GM21381 (cell line): ENCODE data around the gene ERBIN.
"Not testable (repeated sequence)": the region's sequence is repeated elsewhere in the genome, so short reads cannot be mapped to it uniquely, and the experiment has no call there.

Experiments used
- ATAC-seq: cut with Tn5 transposase; IDR thresholded peaks from one replicate; pipeline ENCODE4 v1.9.1; 2021; ENCODE audit warnings: mild to moderate bottlenecking, moderate library complexity; ENCODE audit not compliant: unreplicated experiment

The ERBIN gene

DNA sequence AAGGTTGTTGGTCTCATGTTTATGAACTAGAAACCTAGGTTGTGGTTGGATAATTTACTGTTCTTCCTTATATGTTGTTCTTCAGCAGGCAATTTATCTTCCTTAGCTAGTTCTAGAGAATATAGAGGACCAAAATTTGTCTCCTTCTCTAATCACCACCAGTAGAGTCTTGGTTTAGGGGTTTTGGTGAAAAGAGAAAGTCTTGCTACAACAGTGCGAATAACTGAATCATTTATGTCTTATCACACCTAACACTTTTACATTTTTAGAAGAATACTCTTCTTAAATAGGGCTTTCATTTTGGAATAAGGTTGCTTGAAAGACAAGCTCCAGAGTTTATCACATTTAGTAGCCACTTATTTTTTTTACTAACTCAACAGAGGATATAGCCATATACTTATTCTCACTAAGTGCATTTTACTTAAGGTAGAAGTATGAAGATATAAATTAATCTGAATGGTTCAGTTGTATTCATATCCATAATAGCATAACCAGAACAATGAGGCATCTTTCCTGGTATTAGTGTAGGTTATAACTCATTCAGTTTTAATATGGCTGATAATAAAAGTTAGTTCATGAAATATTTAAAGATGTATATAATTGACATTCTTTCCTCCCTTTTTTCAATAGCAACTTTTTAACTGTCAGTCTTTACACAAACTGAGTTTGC, 67.9 kb downstream of the ERBIN start:
- no peak for ATAC-seq

DNA sequence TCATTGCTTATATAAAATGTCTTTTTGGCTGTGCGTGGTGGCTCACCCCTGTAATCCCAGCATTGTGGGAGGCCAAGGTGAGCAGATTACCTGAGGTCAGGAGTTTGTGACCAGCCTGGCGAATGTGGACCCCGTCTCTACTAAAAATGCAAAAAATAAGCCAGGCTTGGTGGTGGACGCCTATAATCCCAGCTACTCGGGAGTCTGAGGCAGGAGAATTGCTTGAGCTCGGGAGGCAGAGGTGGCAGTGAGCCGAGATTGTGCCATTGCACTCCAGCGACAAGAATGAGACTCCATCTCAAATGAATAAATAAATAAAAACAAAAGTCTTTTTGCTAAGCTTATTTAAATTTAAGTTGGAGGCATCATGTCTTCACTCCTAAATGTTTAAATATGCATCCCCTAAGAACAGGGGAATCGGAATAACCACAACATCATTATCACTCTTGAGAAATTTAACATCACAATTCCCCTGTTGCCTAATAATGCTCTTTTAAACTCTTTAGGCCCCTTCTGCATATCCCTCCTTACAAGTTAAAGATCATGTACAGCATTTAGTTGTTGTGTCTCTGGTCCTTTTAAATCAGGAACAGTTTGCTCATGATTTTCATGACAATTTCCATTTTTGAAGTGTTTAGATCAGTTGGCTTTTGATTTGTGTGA, 72.8 kb downstream of the ERBIN start:
- ATAC-seq, result no peak

DNA sequence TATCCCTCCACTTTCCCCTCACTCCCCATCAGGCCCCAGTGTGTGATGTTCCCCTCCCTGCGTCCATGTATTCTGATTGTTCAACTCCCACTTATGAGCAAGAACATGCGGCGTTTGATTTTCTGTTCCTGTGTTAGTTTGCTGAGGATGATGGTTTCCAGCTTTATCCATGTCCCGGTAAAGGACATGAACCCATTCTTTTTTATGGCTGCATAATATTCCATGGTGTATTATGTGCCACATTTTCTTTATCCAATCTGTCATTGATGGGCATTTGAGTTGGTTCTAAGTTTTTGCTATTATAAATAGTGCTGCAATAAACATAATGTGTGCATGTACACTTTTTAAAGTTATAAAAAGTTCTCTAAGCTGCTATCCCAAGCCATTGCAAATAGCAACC, 75.6 kb downstream of the ERBIN start:
- ATAC-seq, result no peak

DNA sequence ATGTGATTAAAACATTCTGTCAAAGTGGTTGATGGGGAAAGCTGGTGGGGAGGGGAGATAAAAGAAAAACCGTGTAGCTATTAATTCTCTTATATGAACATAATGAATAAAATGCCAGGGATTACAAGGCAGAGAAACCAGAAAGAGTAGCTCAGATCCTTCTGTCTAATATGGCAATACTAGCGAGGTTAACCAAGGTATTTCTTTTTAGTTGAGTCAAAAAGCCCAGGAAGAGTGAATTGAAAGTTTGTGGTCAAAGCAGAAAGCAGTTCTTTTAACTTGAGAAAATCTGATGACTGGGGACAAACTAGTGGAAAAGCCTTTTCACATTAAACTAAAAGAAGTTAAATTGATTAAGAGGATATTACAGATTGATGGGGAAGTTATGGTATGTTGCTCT, 76.0 kb downstream of the ERBIN start:
- no peak for ATAC-seq

DNA sequence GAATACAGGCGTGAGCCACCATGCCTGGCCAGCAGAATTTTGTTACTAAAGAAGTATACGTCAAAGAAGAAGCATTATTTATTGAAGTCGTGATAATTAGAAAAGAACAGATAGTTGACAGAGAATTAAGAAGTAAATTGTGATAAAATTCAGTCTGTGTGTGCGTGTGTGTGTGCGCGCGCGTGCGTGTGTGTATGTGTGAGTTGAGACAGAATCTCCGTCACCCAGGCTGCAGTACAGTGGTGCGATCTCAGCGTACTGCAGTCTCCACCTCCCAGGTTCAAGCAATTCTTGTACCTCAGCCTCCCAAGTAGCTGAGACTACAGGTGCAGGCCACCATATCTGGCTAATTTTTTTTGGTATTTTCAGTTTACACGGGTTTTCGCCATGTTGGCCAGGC, 77.8 kb downstream of the ERBIN start:
- no peak for ATAC-seq

DNA sequence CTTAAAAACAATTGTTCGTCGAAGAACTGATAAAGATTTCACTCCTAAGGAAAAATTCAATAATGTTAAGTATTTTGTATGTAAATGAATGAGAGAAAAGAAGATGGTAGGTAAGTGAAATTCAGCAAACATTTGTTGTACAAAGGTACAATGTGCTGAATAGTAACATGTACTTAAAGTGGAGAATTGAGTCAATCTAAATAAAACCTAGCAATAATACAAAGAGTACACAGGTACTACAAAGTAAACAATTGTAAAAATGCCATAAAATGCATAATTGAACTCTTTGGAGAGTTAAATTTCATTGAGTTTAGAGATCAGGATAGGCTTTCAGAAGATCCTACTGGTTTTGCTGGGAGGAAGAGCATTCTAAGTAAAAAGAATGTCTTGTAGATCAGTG, 82.9 kb downstream of the ERBIN start:
- ATAC-seq, result no peak

DNA sequence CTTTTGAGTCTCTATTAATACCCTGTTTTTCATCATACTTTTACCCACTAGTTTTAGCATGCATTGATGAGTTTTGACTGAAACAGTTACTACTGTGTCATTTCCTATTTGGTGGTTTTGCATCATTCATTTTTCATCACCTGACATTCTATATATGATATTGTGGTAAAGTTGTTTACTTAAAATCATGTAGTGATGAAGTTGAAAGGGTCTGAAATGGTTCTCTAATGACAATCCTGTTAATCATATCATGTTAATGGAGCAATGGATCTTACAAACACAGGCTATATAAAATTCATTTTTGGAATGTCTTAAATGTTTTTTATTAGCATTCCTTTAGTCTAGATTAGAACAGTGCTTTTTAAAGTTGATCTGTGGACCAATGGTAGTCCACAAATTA, 84.1 kb downstream of the ERBIN start:
- ATAC-seq, result no peak

DNA sequence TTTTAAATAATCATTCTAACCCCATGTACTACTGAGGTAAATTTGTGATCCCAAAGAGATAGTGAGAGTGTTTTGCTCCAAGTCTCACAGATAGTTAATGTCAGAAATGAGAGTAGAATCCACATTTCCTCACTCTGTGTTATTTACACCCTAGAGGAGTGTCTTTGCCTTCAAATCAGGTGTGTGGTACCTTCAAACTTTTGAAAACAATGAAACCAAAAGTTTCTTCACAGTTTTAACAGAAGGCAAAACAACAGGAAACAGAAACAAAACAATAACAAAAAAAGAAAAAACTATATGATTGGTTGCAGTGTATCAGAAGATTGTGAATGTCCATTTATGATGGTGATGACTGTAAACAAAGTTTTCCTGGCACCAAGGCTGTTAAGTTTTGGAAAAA, 85.9 kb downstream of the ERBIN start:
- ATAC-seq, result peak; percentile 53

DNA sequence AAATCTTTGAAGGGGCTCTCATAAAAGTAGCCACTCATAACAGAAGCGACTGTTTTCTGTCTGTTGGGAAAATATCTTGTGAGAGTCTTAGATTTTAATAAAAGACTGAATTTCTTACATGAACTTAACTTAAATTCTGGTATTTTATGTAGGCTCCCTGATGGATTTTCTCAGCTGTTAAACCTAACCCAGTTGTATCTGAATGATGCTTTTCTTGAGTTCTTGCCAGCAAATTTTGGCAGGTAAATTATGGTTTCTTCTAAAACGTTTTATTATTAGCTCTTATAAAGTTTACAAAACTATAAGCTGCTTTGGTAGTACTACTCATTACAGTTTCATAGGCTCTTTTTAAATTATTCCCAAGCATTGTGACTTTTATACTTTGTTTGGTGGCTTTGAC, 87.0 kb downstream of the ERBIN start:
- no peak for ATAC-seq

DNA sequence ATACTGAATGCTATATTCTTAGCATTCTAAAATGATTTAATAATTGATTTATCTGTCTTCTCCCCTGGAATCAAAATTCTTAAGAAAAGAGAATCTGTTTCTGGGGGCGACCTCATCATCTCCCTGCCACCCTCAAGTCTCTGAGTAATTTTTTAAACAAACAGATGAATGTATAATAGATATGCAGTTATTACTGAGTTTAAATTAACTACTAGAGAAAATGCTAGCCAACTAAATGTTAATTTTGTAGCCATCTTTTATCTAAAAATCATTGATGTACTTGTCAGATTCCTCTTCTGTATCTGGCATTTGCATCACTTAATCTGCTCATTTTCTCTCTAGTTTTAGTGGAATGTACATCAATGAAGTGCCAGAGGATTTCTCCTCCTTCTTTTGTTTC, 87.5 kb downstream of the ERBIN start:
- no peak for ATAC-seq

DNA sequence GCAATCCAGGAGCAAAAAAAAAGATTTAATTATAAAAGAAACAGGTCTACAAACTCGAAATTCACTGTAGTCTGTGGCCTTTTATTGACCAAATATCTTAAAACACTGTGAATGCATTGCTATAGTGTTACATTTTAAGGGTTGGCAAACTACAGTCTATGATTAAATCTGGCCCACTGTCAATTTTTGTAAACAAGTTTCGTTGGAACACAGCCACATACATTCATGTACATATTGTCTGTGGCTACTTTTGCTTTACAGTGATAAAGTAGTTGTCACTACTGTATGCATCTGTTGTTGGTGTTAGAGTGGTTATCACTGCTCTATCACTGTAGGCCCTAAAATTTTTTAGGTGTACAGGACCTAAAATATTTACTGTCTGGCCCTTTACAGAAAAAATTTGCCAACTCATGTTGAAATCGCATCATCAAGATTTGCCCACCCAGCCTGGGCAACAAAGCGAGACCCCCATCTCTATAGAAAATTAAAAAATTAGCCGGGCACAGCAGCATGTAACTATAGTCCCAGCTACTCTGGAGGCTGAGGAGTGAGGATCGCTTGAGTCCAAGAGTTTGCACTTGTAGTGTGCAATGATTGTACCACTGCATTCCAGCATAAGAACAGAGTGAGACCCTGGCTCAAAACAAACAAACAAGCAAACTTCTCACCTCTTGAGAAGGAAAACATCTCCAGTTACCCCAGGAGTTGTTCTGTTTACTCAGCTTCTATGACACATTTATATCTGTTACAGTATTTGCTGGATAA, 89.0 kb downstream of the ERBIN start:
- ATAC-seq, result no peak

DNA sequence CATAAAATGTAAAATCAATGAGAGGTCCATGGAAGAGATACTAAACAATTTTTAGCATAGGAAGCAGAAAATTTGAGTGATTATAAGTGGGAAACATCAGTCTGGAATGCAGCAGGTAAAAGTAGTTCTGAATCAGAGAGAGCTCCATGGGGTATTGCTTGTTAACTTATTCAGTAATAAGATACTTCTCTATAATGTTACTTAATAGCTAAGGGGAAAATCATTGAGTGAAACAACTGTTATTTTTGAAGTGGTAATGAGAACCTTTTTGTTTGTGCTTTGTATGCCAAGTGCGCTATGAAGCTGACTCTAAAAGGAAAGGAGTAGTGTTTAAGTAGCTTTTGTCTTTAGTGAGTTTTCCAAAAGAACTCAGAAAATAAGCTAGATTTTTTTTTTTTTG, 95.2 kb downstream of the ERBIN start:
- no peak for ATAC-seq

DNA sequence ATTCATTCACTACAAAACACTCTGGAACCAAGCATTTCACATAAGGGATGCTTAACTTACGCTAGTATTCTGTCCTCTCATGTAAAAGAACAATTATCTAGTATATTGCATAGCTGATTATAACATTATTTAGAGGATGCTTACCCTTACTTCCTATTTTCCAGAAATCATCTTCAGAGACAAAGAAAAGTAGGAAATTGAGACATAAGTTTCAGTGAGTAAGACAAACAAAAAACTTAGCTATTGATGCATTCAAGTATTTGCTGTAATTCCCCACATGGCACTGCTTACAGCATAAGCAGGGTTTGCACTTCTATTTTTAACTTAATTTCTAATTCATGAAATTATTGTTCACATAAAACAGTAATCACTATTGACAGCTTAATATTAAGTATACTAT, 112.9 kb downstream of the ERBIN start:
- no peak for ATAC-seq

DNA sequence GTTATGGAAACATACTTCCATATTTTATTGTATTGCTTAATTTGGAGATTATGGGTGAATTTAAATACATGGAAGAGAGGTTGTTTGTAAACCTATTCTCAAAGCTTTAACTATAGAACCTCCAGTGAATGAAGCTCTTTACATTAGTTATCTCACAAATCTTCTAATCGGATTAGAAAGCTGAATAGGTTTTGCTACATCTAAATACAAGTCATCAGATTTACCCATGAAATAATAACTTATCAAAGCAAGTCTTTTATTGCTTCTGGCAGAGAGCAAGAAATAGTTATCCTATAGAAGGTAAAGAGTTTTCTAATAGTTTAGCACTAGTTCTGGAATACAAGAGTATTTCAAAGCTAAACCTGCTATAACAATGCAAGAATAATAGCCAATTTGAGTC, 113.3 kb downstream of the ERBIN start:
- no peak for ATAC-seq

DNA sequence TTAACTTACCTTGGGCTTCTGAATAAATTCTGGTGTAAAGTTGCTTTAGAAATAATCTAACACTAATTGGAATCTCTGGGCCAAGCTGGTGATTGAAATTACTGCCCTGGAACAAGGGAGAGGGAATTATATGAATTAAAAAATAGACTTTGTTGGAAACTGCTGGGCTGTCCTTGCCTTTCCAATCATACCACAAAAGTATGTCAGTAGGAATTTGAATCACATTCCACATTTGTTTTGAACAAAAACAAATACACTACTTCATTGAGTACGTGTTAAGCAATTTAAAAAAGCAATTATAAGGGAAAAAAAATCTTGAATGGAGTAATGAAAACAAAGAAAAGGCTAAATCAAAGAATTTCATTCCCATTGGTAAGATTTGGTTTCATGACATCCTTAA, 115.3 kb downstream of the ERBIN start:
- ATAC-seq, result no peak

DNA sequence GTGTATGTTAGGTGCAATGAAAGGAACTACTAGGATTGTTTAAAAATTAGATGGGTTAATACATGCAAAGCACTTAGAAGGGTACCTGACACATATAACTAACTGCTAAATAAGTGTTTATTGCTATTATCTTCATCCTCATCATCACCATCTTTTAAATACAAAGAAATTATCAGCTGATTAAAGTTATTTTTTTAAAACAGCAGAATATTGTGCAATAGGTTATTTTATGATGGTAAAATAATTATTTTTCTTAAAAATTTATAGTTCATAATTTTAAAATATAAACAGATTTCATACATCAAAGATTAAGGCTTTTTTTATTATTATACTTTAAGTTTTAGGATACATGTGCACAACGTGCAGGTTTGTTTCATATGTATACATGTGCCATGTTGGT, 130.9 kb downstream of the ERBIN start:
- no peak for ATAC-seq

DNA sequence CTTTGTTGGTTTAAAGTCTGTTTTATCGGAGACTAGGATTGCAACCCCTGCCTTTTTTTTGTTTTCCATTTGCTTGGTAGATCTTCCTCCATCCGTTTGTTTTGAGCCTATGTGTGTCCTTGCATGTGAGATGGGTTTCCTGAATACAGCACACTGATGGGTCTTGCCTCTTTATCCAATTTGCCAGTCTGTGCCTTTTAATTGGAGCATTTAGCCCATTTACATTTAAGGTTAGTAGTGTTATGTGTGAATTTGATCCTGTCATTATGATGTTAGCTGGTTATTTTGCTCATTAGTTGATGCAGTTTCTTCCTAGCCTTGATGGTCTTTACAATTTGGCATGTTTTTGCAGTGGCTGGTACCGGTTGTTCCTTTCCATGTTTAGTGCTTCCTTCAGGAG, 134.9 kb downstream of the ERBIN start:
- ATAC-seq, result not testable (repeated sequence)

DNA sequence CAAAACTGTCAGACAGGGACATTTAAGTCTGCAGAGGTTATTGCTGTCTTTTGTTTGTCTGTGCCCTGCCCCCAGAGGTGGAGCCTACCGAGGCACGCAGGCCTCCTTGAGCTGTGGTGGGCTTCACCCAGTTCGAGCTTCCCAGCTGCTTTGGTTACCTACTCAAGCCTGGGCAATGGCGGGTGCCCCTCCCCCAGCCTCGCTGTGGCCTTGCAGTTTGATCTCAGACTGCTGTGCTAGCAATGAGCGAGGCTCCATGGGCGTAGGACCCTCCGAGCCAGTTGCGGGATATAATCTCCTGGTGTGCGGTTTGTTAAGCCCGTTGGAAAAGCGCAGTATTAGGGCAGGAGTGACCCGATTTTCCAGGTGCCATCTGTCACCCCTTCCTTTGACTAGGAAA, 136.7 kb downstream of the ERBIN start:
- ATAC-seq, result not testable (repeated sequence)

DNA sequence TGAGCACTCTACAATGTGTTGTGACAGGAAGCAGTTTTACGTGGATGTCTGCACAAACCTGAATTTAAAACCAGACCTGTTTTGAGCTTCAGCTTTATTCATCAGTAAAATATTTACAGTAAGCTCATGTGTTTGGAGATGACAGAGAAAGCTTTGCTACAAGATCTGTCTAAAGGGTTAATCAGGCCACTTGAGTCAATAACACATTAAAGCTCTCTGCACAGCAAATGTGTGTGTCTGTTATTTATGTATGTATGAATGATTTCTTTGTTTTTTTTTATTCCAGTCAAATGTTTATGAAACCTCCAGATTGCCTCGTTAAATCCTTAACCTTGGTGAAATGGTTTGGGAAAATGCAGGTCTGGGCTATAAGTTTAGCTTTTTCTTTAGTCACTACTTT, 140.5 kb downstream of the ERBIN start:
- no peak for ATAC-seq

DNA sequence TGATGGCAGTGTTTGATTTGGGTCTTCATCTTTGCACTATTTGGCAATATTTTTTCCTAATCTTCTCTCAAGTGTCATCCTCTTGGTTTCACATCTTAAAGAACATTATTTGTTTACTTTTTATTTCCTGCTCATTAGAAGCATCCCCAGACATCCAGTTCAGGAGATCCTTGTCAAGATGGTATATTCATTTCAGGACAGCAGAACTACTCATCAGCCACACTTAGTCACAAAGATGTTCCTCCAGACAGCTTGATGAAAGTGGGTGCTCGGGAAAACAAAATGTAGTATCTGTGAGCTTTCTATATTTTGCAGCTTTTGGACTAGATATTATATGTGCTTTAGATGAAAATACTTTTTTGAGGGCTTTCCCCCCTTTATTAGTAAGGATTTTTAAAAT, 145.7 kb downstream of the ERBIN start:
- no peak for ATAC-seq

DNA sequence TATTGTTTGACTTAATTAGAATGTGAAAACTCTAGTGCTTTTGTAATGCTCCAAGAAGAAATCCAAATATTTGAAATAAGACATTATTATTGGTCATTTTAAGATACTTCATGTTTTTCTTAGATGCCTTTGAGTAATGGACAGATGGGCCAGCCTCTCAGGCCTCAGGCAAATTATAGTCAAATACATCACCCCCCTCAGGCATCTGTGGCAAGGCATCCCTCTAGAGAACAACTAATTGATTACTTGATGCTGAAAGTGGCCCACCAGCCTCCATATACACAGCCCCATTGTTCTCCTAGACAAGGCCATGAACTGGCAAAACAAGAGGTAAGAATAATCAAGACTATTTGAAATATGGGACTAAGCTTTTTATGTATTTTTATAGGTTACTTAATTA, 148.5 kb downstream of the ERBIN start:
- no peak for ATAC-seq

DNA sequence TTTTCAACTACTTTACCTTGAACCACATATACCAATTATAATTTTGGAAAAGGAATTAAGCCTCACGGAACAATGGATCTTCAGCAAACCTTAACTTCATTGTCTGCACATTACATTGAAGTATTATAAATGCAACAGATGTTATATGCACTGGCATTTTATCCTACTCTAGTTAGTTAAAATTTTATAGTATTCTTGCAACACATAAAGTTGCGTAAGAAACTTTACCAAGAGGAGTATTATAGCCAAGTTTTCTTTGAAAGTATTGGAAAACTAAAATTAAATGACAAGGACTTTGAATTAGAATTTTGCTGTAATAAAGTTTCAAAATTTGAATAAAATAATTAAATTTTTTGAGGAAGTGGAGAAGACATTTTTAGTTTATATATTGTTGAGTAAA, 154.3 kb downstream of the ERBIN start:
- ATAC-seq, result no peak
